NCI-H2227 treated with DMSO at 0.1 percent for 48 hours (cell line): ENCODE data around the gene RANGAP1.
"Not testable (repeated sequence)": the region's sequence is repeated elsewhere in the genome, so short reads cannot be mapped to it uniquely, and the experiment has no call there.

Experiments
- DNase-seq: peaks from one replicate; lab custom pipeline; 2025; lab: John Stamatoyannopoulos, UW

The RANGAP1 gene

GRCh38 chr22:41300661-41301060, 14.7 kb upstream of the RANGAP1 start:
- no peak for DNase-seq

- no peak for DNase-seq
These were observed 11.1 kb upstream of the RANGAP1 start for GRCh38 chr22:41296826-41297667.

- not testable (repeated sequence) for DNase-seq
These were observed 8.8 kb upstream of the RANGAP1 start for GRCh38 chr22:41294816-41295215.

GRCh38 chr22:41290262-41291221, 4.6 kb upstream of the RANGAP1 start:
- DNase-seq, result no peak

- DNase-seq, result no peak
These were observed 3.7 kb upstream of the RANGAP1 start for GRCh38 chr22:41289671-41290070.

GRCh38 chr22:41288245-41288946, 2.4 kb upstream of the RANGAP1 start:
- no peak for DNase-seq

- DNase-seq, result no peak
These were observed 678 bp upstream of the RANGAP1 start for GRCh38 chr22:41286639-41287091.

GRCh38 chr22:41285441-41285819, 557 bp downstream of the RANGAP1 start:
- peak; percentile 34 for DNase-seq

- no peak for DNase-seq
These were observed 1.5 kb downstream of the RANGAP1 start for GRCh38 chr22:41284465-41284864.

GRCh38 chr22:41280854-41281253, 5.1 kb downstream of the RANGAP1 start:
- no peak for DNase-seq

GRCh38 chr22:41280065-41280464, 5.9 kb downstream of the RANGAP1 start:
- no peak for DNase-seq

GRCh38 chr22:41274856-41275255, 11.1 kb downstream of the RANGAP1 start:
- DNase-seq, result no peak

- DNase-seq, result no peak
These were observed 12.9 kb downstream of the RANGAP1 start for GRCh38 chr22:41273128-41273527.

- no peak for DNase-seq
These were observed 14.2 kb downstream of the RANGAP1 start for GRCh38 chr22:41271787-41272186.

GRCh38 chr22:41267958-41268357, 18.0 kb downstream of the RANGAP1 start:
- DNase-seq, result no peak

GRCh38 chr22:41264408-41264941, 21.5 kb downstream of the RANGAP1 start:
- no peak for DNase-seq

GRCh38 chr22:41263704-41264103, 22.3 kb downstream of the RANGAP1 start:
- no peak for DNase-seq

GRCh38 chr22:41262250-41262765, 23.7 kb downstream of the RANGAP1 start:
- DNase-seq, result no peak

GRCh38 chr22:41261541-41262249, 24.3 kb downstream of the RANGAP1 start:
- no peak for DNase-seq

GRCh38 chr22:41260871-41261270, 25.1 kb downstream of the RANGAP1 start:
- DNase-seq, result no peak

- DNase-seq, result not testable (repeated sequence)
These were observed 26.2 kb downstream of the RANGAP1 start for GRCh38 chr22:41259756-41260155.
